Measurements from ENCODE around the gene GTF2A1L.
"Not testable (repeated sequence)": the region's sequence is repeated elsewhere in the genome, so short reads cannot be mapped to it uniquely, and the experiment has no call there.

GTF2A1L gene

GRCh38 chr2:48693645-48694044, 76.0 kb downstream of the GTF2A1L start:
- no peaks in the 10 kb centered on the region for H3K9me3 ChIP-seq
- in situ Hi-C loops (cut with MboI; ENCODE audit: low sequenced_read_pairs), result no loop called here
- H3K4me3 ChIP-seq, result no peak overlapping the region
- H3K27me3 ChIP-seq (ENCODE audit: low read depth), result no peaks in the 10 kb centered on the region
- DNase-seq (ENCODE audit: low spot score in 2 of 2), result peak in 1 of 2 experiments; percentile 34
- H3K36me3 ChIP-seq (replicated peaks), result no peaks in the 10 kb centered on the region
- H3K4me1 ChIP-seq, result peaks cover 39% of the 10 kb centered on the region

GRCh38 chr2:48694149-48694548, 76.5 kb downstream of the GTF2A1L start:
- H3K4me1 ChIP-seq, result peaks cover 39% of the 10 kb centered on the region
- in situ Hi-C loops (cut with MboI; ENCODE audit: low sequenced_read_pairs), result no loop called here
- no peaks in the 10 kb centered on the region for H3K27me3 ChIP-seq (ENCODE audit: low read depth)
- peak; percentile 18 to 86 for DNase-seq (ENCODE audit: low spot score in 2 of 2)
- no peaks in the 10 kb centered on the region for H3K36me3 ChIP-seq (replicated peaks)
- no peak overlapping the region for H3K4me3 ChIP-seq
- H3K9me3 ChIP-seq, result no peaks in the 10 kb centered on the region

- Histone ChIP-seq H3K36me3 (replicated peaks) (no peaks in the 10 kb centered on the region), H3K4me3 (no peak overlapping the region), H3K4me1 (peaks cover 41% of the 10 kb centered on the region), H3K27me3 (ENCODE audit: low read depth) (no peaks in the 10 kb centered on the region), H3K9me3 (no peaks in the 10 kb centered on the region)
- in situ Hi-C loops (cut with MboI; ENCODE audit: low sequenced_read_pairs), result no loop called here
- no peak for DNase-seq (ENCODE audit: low spot score in 2 of 2)
Observed at GRCh38 chr2:48695991-48696390, 78.3 kb downstream of the GTF2A1L start.

- DNase-seq (ENCODE audit: low spot score in 2 of 2), result no peak
- H3K4me1 ChIP-seq, result peaks cover 40% of the 10 kb centered on the region
- H3K9me3 ChIP-seq, result no peaks in the 10 kb centered on the region
- H3K4me3 ChIP-seq, result no peak overlapping the region
- no peaks in the 10 kb centered on the region for H3K27me3 ChIP-seq (ENCODE audit: low read depth)
- no peaks in the 10 kb centered on the region for H3K36me3 ChIP-seq (replicated peaks)
- in situ Hi-C loops (cut with MboI; ENCODE audit: low sequenced_read_pairs), result no loop called here
Observed at GRCh38 chr2:48696881-48697280, 79.2 kb downstream of the GTF2A1L start.

GRCh38 chr2:48699348-48699930, 81.8 kb downstream of the GTF2A1L start:
- no peaks in the 10 kb centered on the region for H3K36me3 ChIP-seq (replicated peaks)
- H3K27me3 ChIP-seq (ENCODE audit: low read depth), result no peaks in the 10 kb centered on the region
- no peak for DNase-seq (ENCODE audit: low spot score in 2 of 2)
- no peaks in the 10 kb centered on the region for H3K9me3 ChIP-seq
- in situ Hi-C loops (cut with MboI; ENCODE audit: low sequenced_read_pairs), result no loop called here
- H3K4me1 ChIP-seq, result peaks cover 14% of the 10 kb centered on the region
- no peak overlapping the region for H3K4me3 ChIP-seq

GRCh38 chr2:48703621-48704020, 86.0 kb downstream of the GTF2A1L start:
- in situ Hi-C loops (cut with MboI; ENCODE audit: low sequenced_read_pairs); H3K4me3 ChIP-seq: not testable (repeated sequence)

GRCh38 chr2:48707466-48707865, 89.8 kb downstream of the GTF2A1L start:
- no peaks in the 10 kb centered on the region for H3K27me3 ChIP-seq (ENCODE audit: low read depth)
- DNase-seq (ENCODE audit: low spot score in 2 of 2), result peak in 1 of 2 experiments; percentile 46
- peaks cover 9% of the 10 kb centered on the region; the same call in 1 of the 2 replicates for H3K4me1 ChIP-seq
- no peaks in the 10 kb centered on the region for H3K36me3 ChIP-seq (replicated peaks)
- no peaks in the 10 kb centered on the region for H3K9me3 ChIP-seq
- H3K4me3 ChIP-seq, result no peak overlapping the region
- in situ Hi-C loops (cut with MboI; ENCODE audit: low sequenced_read_pairs), result no loop called here

More at GRCh38 chr2:48703621-48704020, 86.0 kb downstream of the GTF2A1L start:
- H3K9me3 ChIP-seq; H3K27me3 ChIP-seq (ENCODE audit: low read depth); DNase-seq (ENCODE audit: low spot score in 2 of 2); H3K36me3 ChIP-seq (replicated peaks); H3K4me1 ChIP-seq: not testable (repeated sequence)

- Histone ChIP-seq H3K36me3 (replicated peaks) (no peaks in the 10 kb centered on the region), H3K9me3 (no peaks in the 10 kb centered on the region), H3K4me1 (peaks cover 9% of the 10 kb centered on the region; the same call in 1 of the 2 replicates), H3K27me3 (ENCODE audit: low read depth) (no peaks in the 10 kb centered on the region), H3K4me3 (no peak overlapping the region)
- in situ Hi-C loops (cut with MboI; ENCODE audit: low sequenced_read_pairs), result no loop called here
- peak; percentile 18 to 31 for DNase-seq (ENCODE audit: low spot score in 2 of 2)
Observed at GRCh38 chr2:48709096-48710034, 91.7 kb downstream of the GTF2A1L start.

- H3K4me1 ChIP-seq, result peaks cover 9% of the 10 kb centered on the region; the same call in 1 of the 2 replicates
- no peak for DNase-seq (ENCODE audit: low spot score in 2 of 2)
- H3K27me3 ChIP-seq (ENCODE audit: low read depth), result no peaks in the 10 kb centered on the region
- H3K4me3 ChIP-seq, result no peak overlapping the region
- in situ Hi-C loops (cut with MboI; ENCODE audit: low sequenced_read_pairs), result no loop called here
- H3K36me3 ChIP-seq (replicated peaks), result no peaks in the 10 kb centered on the region
- no peaks in the 10 kb centered on the region for H3K9me3 ChIP-seq
Observed at GRCh38 chr2:48711343-48711742, 93.7 kb downstream of the GTF2A1L start.

GRCh38 chr2:48712151-48712550, 94.5 kb downstream of the GTF2A1L start:
- no peaks in the 10 kb centered on the region for H3K27me3 ChIP-seq (ENCODE audit: low read depth)
- in situ Hi-C loops (cut with MboI; ENCODE audit: low sequenced_read_pairs), result no loop called here
- no peak overlapping the region for H3K4me3 ChIP-seq
- no peaks in the 10 kb centered on the region for H3K36me3 ChIP-seq (replicated peaks)
- no peaks in the 10 kb centered on the region for H3K9me3 ChIP-seq
- peaks cover 9% of the 10 kb centered on the region; the same call in 1 of the 2 replicates for H3K4me1 ChIP-seq
- DNase-seq (ENCODE audit: low spot score in 2 of 2), result no peak

GRCh38 chr2:48713647-48714046, 96.0 kb downstream of the GTF2A1L start:
- H3K4me1 ChIP-seq, result peaks cover 9% of the 10 kb centered on the region; the same call in 1 of the 2 replicates
- no peaks in the 10 kb centered on the region for H3K9me3 ChIP-seq
- in situ Hi-C loops (cut with MboI; ENCODE audit: low sequenced_read_pairs), result no loop called here
- no peak for DNase-seq (ENCODE audit: low spot score in 2 of 2)
- no peak overlapping the region for H3K4me3 ChIP-seq
- no peaks in the 10 kb centered on the region for H3K36me3 ChIP-seq (replicated peaks)
- H3K27me3 ChIP-seq (ENCODE audit: low read depth), result no peaks in the 10 kb centered on the region

- no peak overlapping the region for H3K4me3 ChIP-seq
- no peaks in the 10 kb centered on the region for H3K9me3 ChIP-seq
- in situ Hi-C loops (cut with MboI; ENCODE audit: low sequenced_read_pairs), result no loop called here
- no peaks in the 10 kb centered on the region for H3K27me3 ChIP-seq (ENCODE audit: low read depth)
- peaks cover 3% of the 10 kb centered on the region; the same call in 1 of the 2 replicates for H3K4me1 ChIP-seq
- DNase-seq (ENCODE audit: low spot score in 2 of 2), result no peak
- no peaks in the 10 kb centered on the region for H3K36me3 ChIP-seq (replicated peaks)
Observed at GRCh38 chr2:48714245-48714644, 96.6 kb downstream of the GTF2A1L start.

GRCh38 chr2:48715042-48715899, 97.6 kb downstream of the GTF2A1L start:
- H3K4me3 ChIP-seq, result no peak overlapping the region
- no peaks in the 10 kb centered on the region for H3K4me1 ChIP-seq
- H3K27me3 ChIP-seq (ENCODE audit: low read depth), result no peaks in the 10 kb centered on the region
- no peak for DNase-seq (ENCODE audit: low spot score in 2 of 2)
- H3K9me3 ChIP-seq, result no peaks in the 10 kb centered on the region; the same call in 1 of the 2 replicates
- no peaks in the 10 kb centered on the region for H3K36me3 ChIP-seq (replicated peaks)
- in situ Hi-C loops (cut with MboI; ENCODE audit: low sequenced_read_pairs), result no loop called here

All from HAP-1 (cell line).